IMR-90 (cell line): ENCODE measurements around the gene CARD14. TPM values are rescaled to one million over a fixed set of nuclear protein-coding genes. Genes with fewer than 3 reads are reported as not detected.

Experiments used
- ATAC-seq: fragments of 200-7000 bp; cut with Tn5 transposase; 2 replicates; pipeline ENCODE4 v1.9.1; 2020; ENCODE audit warnings: low read depth, mild to moderate bottlenecking, moderate library complexity
- BruUV-seq: library from RNA; stranded (reverse); fragments of 400-500 nt; replicated peaks from 2 replicates; lab custom pipeline; 2021; lab: Mats Ljungman, UMichigan
- CTCF ChIA-PET: fragments of 300-600 bp; formaldehyde crosslinking; extraction: SDS; loops from one replicate; lab custom pipeline; 2021; ENCODE audit warnings: antibody characterized with exemption; lab: Yijun Ruan, JAX
- POLR2A ChIA-PET: fragments of 300-600 bp; sonication (Branson Sonifier 250); formaldehyde crosslinking; loops from one replicate; lab custom pipeline; 2022; ENCODE audit warnings: antibody characterized with exemption; ENCODE audit not compliant: unreplicated experiment; lab: Charles Lee
- DNase-seq: peaks from one replicate; pipeline ENCODE4 v3.0.0; 2013
- H2AFZ ChIP-seq: replicated peaks from 2 replicates; pipeline ENCODE3; 2013; ENCODE audit warnings: low read length, mild to moderate bottlenecking; ENCODE audit not compliant: poor library complexity
- H2AK5ac ChIP-seq: 2 replicates; pipeline ENCODE4 v1.6.1; 2013; ENCODE audit warnings: low read depth, low read length, inconsistent platforms
- H2AK9ac ChIP-seq: replicated peaks from 2 replicates; pipeline ENCODE3; 2013; ENCODE audit warnings: mild to moderate bottlenecking, low read depth, low read length, moderate library complexity; ENCODE audit not compliant: poor library complexity
- H2BK120ac ChIP-seq: 2 replicates; pipeline ENCODE4 v1.6.1; 2013; ENCODE audit warnings: low read depth, low read length, inconsistent platforms
- H2BK15ac ChIP-seq: 3 replicates; pipeline ENCODE4 v1.6.1; 2013; ENCODE audit warnings: low read depth, low read length, inconsistent platforms
- H2BK20ac ChIP-seq: 2 replicates; pipeline ENCODE4 v1.6.1; 2013; ENCODE audit warnings: low read depth, mild to moderate bottlenecking, inconsistent platforms, low read length, moderate library complexity
- H2BK5ac ChIP-seq: 2 replicates; pipeline ENCODE4 v1.6.1; 2013; ENCODE audit warnings: mild to moderate bottlenecking, low read depth, low read length, inconsistent platforms; ENCODE audit not compliant: poor library complexity, severe bottlenecking
- H3K14ac ChIP-seq: replicated peaks from 2 replicates; pipeline ENCODE4 v1.6.1; 2013; ENCODE audit warnings: low read depth, low read length, inconsistent platforms
- H3K18ac ChIP-seq: 2 replicates; pipeline ENCODE4 v1.6.1; 2013; ENCODE audit warnings: low read depth, low read length, control low read depth
- H3K23ac ChIP-seq: 2 replicates; pipeline ENCODE4 v1.6.1; 2013; ENCODE audit warnings: low read depth, low read length, inconsistent platforms
- H3K27ac ChIP-seq: 2 replicates; pipeline ENCODE4 v1.5.1; 2013; ENCODE audit warnings: mild to moderate bottlenecking, control low read depth, low read length; ENCODE audit not compliant: insufficient read depth
- H3K27me3 ChIP-seq: 2 replicates; pipeline ENCODE4 v1.6.1; 2013; ENCODE audit warnings: low read length; ENCODE audit not compliant: control insufficient read depth, insufficient read depth
- H3K36me3 ChIP-seq: 2 replicates; pipeline ENCODE4 v1.6.1; 2013; ENCODE audit warnings: low read length, mixed read lengths; ENCODE audit not compliant: control insufficient read depth, insufficient read depth
- H3K4ac ChIP-seq: 2 replicates; pipeline ENCODE4 v1.6.1; 2013; ENCODE audit warnings: low read depth, low read length, inconsistent platforms
- H3K4me1 ChIP-seq: 2 replicates; pipeline ENCODE4 v1.6.1; 2013; ENCODE audit warnings: low read length, mixed read lengths; ENCODE audit not compliant: control insufficient read depth, insufficient read depth
- H3K4me2 ChIP-seq: 2 replicates; pipeline ENCODE4 v1.6.1; 2013; ENCODE audit warnings: low read depth, mild to moderate bottlenecking, control low read depth, low read length, moderate library complexity
- H3K4me3 ChIP-seq: 2 replicates; pipeline ENCODE4 v1.5.1; 2013; ENCODE audit warnings: low read depth, mild to moderate bottlenecking, control low read depth, low read length, moderate library complexity; ENCODE audit not compliant: insufficient read depth
- H3K56ac ChIP-seq: 2 replicates; pipeline ENCODE4 v1.6.1; 2013; ENCODE audit warnings: low read length, inconsistent platforms; ENCODE audit not compliant: insufficient read depth; ENCODE audit errors: extremely low read depth
- H3K79me1 ChIP-seq, 2 experiments: 2 replicates each; pipeline ENCODE4 v1.6.1; 2013; ENCODE audit warnings: low read length in 2 of 2, inconsistent platforms in 1 of 2, low read depth in 1 of 2
- H3K9ac ChIP-seq: 2 replicates; pipeline ENCODE4 v1.6.1; 2013; ENCODE audit warnings: low read depth, low read length, control low read depth
- H3K9me1 ChIP-seq: 2 replicates; pipeline ENCODE4 v1.6.1; 2013; ENCODE audit warnings: low read length, inconsistent platforms; ENCODE audit not compliant: insufficient read depth
- H3K9me3 ChIP-seq: 2 replicates; pipeline ENCODE4 v1.6.1; 2013; ENCODE audit warnings: low read length; ENCODE audit not compliant: control insufficient read depth, insufficient read depth
- H4K20me1 ChIP-seq: 2 replicates; pipeline ENCODE4 v1.6.1; 2013; ENCODE audit warnings: low read length, inconsistent platforms; ENCODE audit not compliant: insufficient read depth
- H4K5ac ChIP-seq: 2 replicates; pipeline ENCODE4 v1.6.1; 2013; ENCODE audit warnings: mild to moderate bottlenecking, low read depth, low read length, control low read depth
- H4K8ac ChIP-seq, 2 experiments: 2 replicates each; pipeline ENCODE4 v1.6.1; 2013; ENCODE audit warnings: low read depth in 2 of 2, low read length in 2 of 2, control low read depth in 1 of 2, inconsistent platforms in 1 of 2
- H4K91ac ChIP-seq: 2 replicates; pipeline ENCODE4 v1.6.1; 2013; ENCODE audit warnings: low read depth, low read length, inconsistent platforms; ENCODE audit not compliant: insufficient read depth
- CEBPB ChIP-seq: IDR thresholded peaks from 2 replicates; pipeline ENCODE4 v1.6.1; 2012; ENCODE audit warnings: low read depth, low read length, improper control_type of control experiment
- MAFK ChIP-seq: IDR thresholded peaks from 2 replicates; pipeline ENCODE4 v1.6.1; 2012; ENCODE audit warnings: low read depth, low read length, improper control_type of control experiment
- MAZ ChIP-seq: IDR thresholded peaks from 2 replicates; pipeline ENCODE4 v1.6.1; 2012; ENCODE audit warnings: low read depth, mild to moderate bottlenecking, low read length, improper control_type of control experiment, moderate library complexity, borderline replicate concordance
- RCOR1 ChIP-seq: IDR thresholded peaks from 2 replicates; pipeline ENCODE4 v1.6.1; 2012; ENCODE audit warnings: mild to moderate bottlenecking, low read length, improper control_type of control experiment; ENCODE audit not compliant: insufficient replicate concordance
- WGBS, 2 experiments: methylation state at CpG; one replicate each; pipeline versions ENCODE4 v1.1.5 to v1.1.7; 2013; ENCODE audit warnings: missing lambda C conversion rate in 2 of 2; ENCODE audit not compliant: insufficient read length in 1 of 2; ENCODE audit errors: extremely low coverage in 2 of 2; 5-methylcytosine and 5-hydroxymethylcytosine counted together
- dilution Hi-C: fragments of 300-500 bp; cut with HindIII; formaldehyde crosslinking; loops from one replicate; pipeline ENCODE4 v1.14.3; 2018; ENCODE audit warnings: low sequenced_read_pairs; ENCODE audit not compliant: unreplicated experiment
- in situ Hi-C: fragments of 300-500 bp; cut with MboI; formaldehyde crosslinking; loops from 3 replicates; pipeline ENCODE4 v1.14.3; 2019; ENCODE audit warnings: low sequenced_read_pairs, inconsistent platforms, mixed read lengths
- intact Hi-C: fragments of 100-400 bp; cut with micrococcal nuclease; formaldehyde crosslinking; loops from 2 replicates; pipeline ENCODE4 v1.10.0; 2022
- polyA plus RNA-seq, 3 experiments: library from polyadenylated mRNA; depleted of rRNA; stranded (reverse); fragments of >200 nt; gene quantifications; 2 replicates each; pipeline ENCODE4 v1.2.3, GENCODE V29; 2012; ENCODE audit warnings: low replicate concordance in 1 of 3
- total RNA-seq: library from RNA; depleted of rRNA; stranded (reverse); fragments of >200 nt; gene quantifications from 2 replicates; pipeline ENCODE4 v1.2.3, GENCODE V29; 2012

CARD14 gene
- total and polyA plus RNA-seq, 2 of the 4 experiments (the other 2 are of a cell fraction), result not detected

DNA sequence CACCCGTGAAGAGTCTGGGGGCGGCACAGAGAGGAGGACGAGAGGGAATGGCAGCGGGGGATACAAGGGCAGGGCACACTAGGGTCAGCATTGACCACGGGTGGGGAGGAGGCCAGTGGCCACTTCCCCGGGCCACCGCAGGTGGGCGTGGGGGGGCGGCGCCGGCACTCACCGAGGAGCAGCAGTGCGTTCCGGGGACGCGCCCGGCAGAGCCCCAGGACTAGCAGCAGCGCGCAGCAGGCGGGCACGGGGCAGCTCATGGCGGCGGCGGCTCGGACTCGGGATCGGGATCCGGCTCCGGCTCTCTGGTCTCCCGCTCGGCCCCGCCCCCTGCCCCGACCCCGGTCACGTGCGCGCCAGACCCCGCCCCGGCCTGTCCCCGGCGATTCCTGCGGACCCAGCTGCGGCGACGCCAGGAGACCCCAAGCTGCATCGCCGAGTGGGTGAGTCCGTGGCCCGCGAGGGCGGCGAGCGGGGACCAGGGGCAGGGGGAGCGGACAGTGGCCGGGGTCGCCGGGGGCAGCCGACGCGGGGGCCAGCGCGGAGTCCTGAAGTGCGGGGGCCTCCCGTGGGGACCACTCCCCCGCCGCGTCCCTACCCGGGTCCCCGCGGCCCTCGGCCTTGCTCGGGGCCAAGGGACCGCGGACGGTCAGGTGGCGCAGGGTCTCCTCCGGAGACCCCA lies 50.4 kb downstream of the CARD14 start, which contains the start of the genes SGSH and SLC26A11 (continued):
- TF ChIP-seq RCOR1, result no peak
- TF ChIP-seq CEBPB, result no peak

DNA sequence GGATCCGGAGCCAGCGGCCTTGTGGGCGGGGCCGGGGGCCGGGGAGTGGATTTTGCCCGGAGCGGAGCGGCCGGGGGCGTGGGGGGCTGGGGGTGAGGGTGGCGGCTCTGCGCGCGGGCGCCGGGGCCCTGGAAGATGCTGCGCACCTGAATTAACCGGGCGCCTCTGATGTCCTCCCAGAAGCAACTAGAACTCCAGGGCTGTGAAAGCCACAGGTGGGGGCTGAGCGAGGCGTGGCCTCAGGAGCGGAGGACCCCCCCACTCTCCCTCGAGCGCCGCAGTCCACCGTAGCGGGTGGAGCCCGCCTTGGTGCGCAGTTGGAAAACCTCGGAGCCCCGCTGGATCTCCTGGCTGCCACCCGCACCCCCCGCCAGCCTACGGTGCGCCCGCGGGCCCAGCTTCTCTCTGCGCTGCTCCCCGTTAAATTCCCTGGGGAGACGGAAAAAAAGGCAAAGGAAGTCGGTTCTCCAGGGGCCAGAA lies 50.9 kb downstream of the CARD14 start:
- 9% methylated on average over 16 of the region's 41 CpGs; no CpG with 5 or more reads in 1 of the 2 experiments for WGBS, 2 experiments
- peaks cover 30% of the 10 kb centered on the region for H3K9me1 ChIP-seq

More for the DNA sequence above, 50.9 kb downstream of the CARD14 start:
- peaks cover 30% of the 10 kb centered on the region for H4K20me1 ChIP-seq
- H3K23ac ChIP-seq, result peak overlapping the region; percentile 17; the same call in 1 of the 2 replicates
- ATAC-seq (peak; percentile 45), DNase-seq (no peak)
- intact Hi-C loops, result loop anchor here (5.0 kb wide), 1 partner anchor 42 kb away; the partner anchor contains the start of gene RNF213
- H2BK20ac ChIP-seq, result no peak overlapping the region
- POLR2A ChIA-PET, result no interaction called here
- H3K9me3 ChIP-seq, result no peaks in the 10 kb centered on the region
- no peak overlapping the region for H2BK15ac ChIP-seq
- H3K36me3 ChIP-seq, result peaks cover 30% of the 10 kb centered on the region
- peak overlapping the region; percentile 40 for H3K9ac ChIP-seq
- no peak overlapping the region for H2AK5ac ChIP-seq
- peak overlapping the region; percentile 11; the same call in 1 of the 2 replicates for H3K4ac ChIP-seq
- peaks cover 22 to 65% of the 10 kb centered on the region in 2 experiments for H3K79me1 ChIP-seq
- no peak overlapping the region for H4K91ac ChIP-seq
- in situ Hi-C loops, result no loop called here
- no TSS peak for BruUV-seq
- dilution Hi-C loops, result no loop called here
- 0 out of 2 replicates have a peak overlapping the region, but pooled peaks have one; percentile 45 for H3K14ac ChIP-seq
- peak overlapping the region; percentile 67 for H3K4me3 ChIP-seq
- H4K8ac ChIP-seq, result no peak overlapping the region
- H3K27ac ChIP-seq, result peak overlapping the region; percentile 46; the same call in 1 of the 2 replicates
- peak overlapping the region; percentile 33 for H3K4me2 ChIP-seq
- H4K5ac ChIP-seq, result no peak overlapping the region
- peak overlapping the region; percentile 94 for H2AFZ ChIP-seq
- peak overlapping the region; percentile 97 for H2AK9ac ChIP-seq
- H3K27me3 ChIP-seq, result no peaks in the 10 kb centered on the region
- CTCF ChIA-PET, result no interaction called here
- no peak for TF ChIP-seq MAFK
- TF ChIP-seq MAZ, result peak; percentile 50; the same call in 1 of the 2 replicates
- H2BK5ac ChIP-seq, result no peak overlapping the region
- no peak overlapping the region for H2BK120ac ChIP-seq
- H3K18ac ChIP-seq, result no peak overlapping the region
- no peak overlapping the region; the same call in 1 of the 2 replicates for H3K56ac ChIP-seq
- H3K4me1 ChIP-seq, result peaks cover 6% of the 10 kb centered on the region; the same call in 1 of the 2 replicates
